Panc1 (cell line): ENCODE results near the gene ECD. TPM values are rescaled to one million over a fixed set of nuclear protein-coding genes. Genes with fewer than 3 reads are reported as not detected.

Experiments used
- ATAC-seq: fragments of 200-7000 bp; cut with Tn5 transposase; 2 replicates; pipeline ENCODE4 v1.9.1; 2020; ENCODE audit warnings: mild to moderate bottlenecking, moderate library complexity
- BruUV-seq: library from RNA; stranded (reverse); fragments of 400-500 nt; replicated peaks from 2 replicates; lab custom pipeline; 2021; lab: Mats Ljungman, UMichigan
- CTCF ChIA-PET: fragments of 300-600 bp; sonication (Branson Sonifier 250); formaldehyde crosslinking; loops from one replicate; lab custom pipeline; 2022; ENCODE audit warnings: antibody characterized with exemption; lab: Charles Lee
- POLR2A ChIA-PET: fragments of 300-600 bp; sonication (Branson Sonifier 250); formaldehyde crosslinking; loops from one replicate; lab custom pipeline; 2022; ENCODE audit warnings: antibody characterized with exemption; lab: Charles Lee
- DNase-seq: peaks from one replicate; pipeline ENCODE4 v3.0.0-alpha.2; 2010; ENCODE audit warnings: low read depth, low spot score
- H3K27ac ChIP-seq: 2 replicates; pipeline ENCODE4 v1.5.1; 2011; ENCODE audit warnings: mild to moderate bottlenecking, low read length, inconsistent platforms
- H3K27me3 ChIP-seq: fragments of 200-500 bp; sonication (Bioruptor generic); 2 replicates; pipeline ENCODE4 v1.6.0; 2014; ENCODE audit warnings: low read length, inconsistent platforms; ENCODE audit not compliant: control insufficient read depth, insufficient read depth
- H3K36me3 ChIP-seq: fragments of 200-500 bp; sonication (Bioruptor generic); 2 replicates; pipeline ENCODE4 v1.5.1; 2014; ENCODE audit warnings: inconsistent platforms, mild to moderate bottlenecking, low read length, moderate library complexity; ENCODE audit not compliant: control insufficient read depth, insufficient read depth
- H3K4me1 ChIP-seq: 2 replicates; pipeline ENCODE4 v1.5.1; 2011; ENCODE audit warnings: inconsistent platforms, mild to moderate bottlenecking, low read length, moderate library complexity; ENCODE audit not compliant: control insufficient read depth, insufficient read depth
- H3K4me3 ChIP-seq, 2 experiments: 2 replicates each; pipeline ENCODE4 v1.5.1; 2011 to 2012; ENCODE audit warnings: low read depth in 2 of 2, low read length in 2 of 2, mild to moderate bottlenecking in 2 of 2, inconsistent platforms in 1 of 2, moderate library complexity in 1 of 2
- H3K9me3 ChIP-seq: fragments of 200-500 bp; sonication (Bioruptor generic); 2 replicates; pipeline ENCODE4 v1.5.1; 2014; ENCODE audit warnings: low read depth, mild to moderate bottlenecking, inconsistent platforms, low read length, moderate library complexity; ENCODE audit not compliant: control insufficient read depth, insufficient read depth
- POLR2AphosphoS5 ChIP-seq: IDR thresholded peaks from 2 replicates; pipeline ENCODE4 v1.6.1; 2012; ENCODE audit warnings: mild to moderate bottlenecking, low read depth, low read length, moderate library complexity
- SIN3A ChIP-seq: IDR thresholded peaks from 2 replicates; pipeline ENCODE4 v1.6.1; 2012; ENCODE audit warnings: low read depth, mild to moderate bottlenecking, low read length, moderate library complexity, borderline replicate concordance; ENCODE audit not compliant: insufficient read depth
- TCF7L2 ChIP-seq: IDR thresholded peaks from 2 replicates; pipeline ENCODE4 v1.6.1; 2011; ENCODE audit warnings: mild to moderate bottlenecking, low read depth, low read length, inconsistent platforms
- in situ Hi-C: cut with HindIII; loops from 2 replicates; pipeline ENCODE4 v1.10.0; 2016; ENCODE audit warnings: low sequenced_read_pairs, low pct_unique_long_range_greater_than_20kb
- intact Hi-C: fragments of 100-400 bp; cut with micrococcal nuclease; formaldehyde crosslinking; loops from one replicate; pipeline ENCODE4 v1.10.0; 2022; ENCODE audit not compliant: unreplicated experiment
- total RNA-seq: library from RNA; stranded (reverse); gene quantifications from one replicate; pipeline ENCODE4 v1.2.1, GENCODE V29; 2021; ENCODE audit not compliant: unreplicated experiment
- TF ChIP-seq, protein P1 (sequence below): fragments of 450-650 bp; IDR thresholded peaks from 2 replicates; pipeline ENCODE4 v1.5.1; 2017; ENCODE audit warnings: mild to moderate bottlenecking
- TF ChIP-seq, protein P2 (sequence below), 2 experiments: IDR thresholded peaks; 2 replicates each; pipeline ENCODE4 v1.6.1; 2011 to 2012; ENCODE audit warnings: low read depth in 2 of 2, control low read depth in 1 of 2, low read length in 1 of 2, mild to moderate bottlenecking in 1 of 2, moderate library complexity in 1 of 2; ENCODE audit not compliant: insufficient read depth in 1 of 2

The ECD gene
- total RNA-seq, 1 experiment from 2014 or later: 53.9 TPM

DNA sequence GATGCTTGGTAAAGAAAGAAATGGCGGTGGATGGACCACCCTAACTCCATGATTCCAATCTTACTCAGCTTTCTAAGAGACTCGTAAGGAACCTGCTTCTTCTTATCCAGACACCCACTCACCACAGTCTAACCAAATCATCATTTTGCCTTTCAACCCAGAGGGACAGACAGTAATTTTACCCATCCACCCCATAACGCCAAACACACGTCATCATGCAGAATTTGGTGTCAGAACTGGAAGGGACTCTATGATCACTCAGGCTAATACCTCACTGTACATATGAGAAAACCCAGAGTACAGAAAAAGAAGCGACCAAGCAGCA is 388 bp downstream of the ECD start:
- in situ Hi-C loops: no loop called here
- Histone ChIP-seq H3K27ac (peak overlapping the region; percentile 93), H3K9me3 (no peaks in the 10 kb centered on the region), H3K4me3 (peak overlapping the region; percentile 74 to 77), H3K36me3 (peaks cover 10% of the 10 kb centered on the region), H3K4me1 (0 out of 2 replicates have a peak, but pooled peaks cover 4% of the 10 kb centered on the region), H3K27me3 (no peaks in the 10 kb centered on the region)
- ChIA-PET POLR2A (no interaction called here), CTCF (no interaction called here)
- no peak for TF ChIP-seq TCF7L2
- TF ChIP-seq, protein P1, sequence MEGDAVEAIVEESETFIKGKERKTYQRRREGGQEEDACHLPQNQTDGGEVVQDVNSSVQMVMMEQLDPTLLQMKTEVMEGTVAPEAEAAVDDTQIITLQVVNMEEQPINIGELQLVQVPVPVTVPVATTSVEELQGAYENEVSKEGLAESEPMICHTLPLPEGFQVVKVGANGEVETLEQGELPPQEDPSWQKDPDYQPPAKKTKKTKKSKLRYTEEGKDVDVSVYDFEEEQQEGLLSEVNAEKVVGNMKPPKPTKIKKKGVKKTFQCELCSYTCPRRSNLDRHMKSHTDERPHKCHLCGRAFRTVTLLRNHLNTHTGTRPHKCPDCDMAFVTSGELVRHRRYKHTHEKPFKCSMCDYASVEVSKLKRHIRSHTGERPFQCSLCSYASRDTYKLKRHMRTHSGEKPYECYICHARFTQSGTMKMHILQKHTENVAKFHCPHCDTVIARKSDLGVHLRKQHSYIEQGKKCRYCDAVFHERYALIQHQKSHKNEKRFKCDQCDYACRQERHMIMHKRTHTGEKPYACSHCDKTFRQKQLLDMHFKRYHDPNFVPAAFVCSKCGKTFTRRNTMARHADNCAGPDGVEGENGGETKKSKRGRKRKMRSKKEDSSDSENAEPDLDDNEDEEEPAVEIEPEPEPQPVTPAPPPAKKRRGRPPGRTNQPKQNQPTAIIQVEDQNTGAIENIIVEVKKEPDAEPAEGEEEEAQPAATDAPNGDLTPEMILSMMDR: no peak
- no TSS peak for BruUV-seq
- no peak for DNase-seq
- intact Hi-C loops: no loop called here
- ATAC-seq: no peak

DNA sequence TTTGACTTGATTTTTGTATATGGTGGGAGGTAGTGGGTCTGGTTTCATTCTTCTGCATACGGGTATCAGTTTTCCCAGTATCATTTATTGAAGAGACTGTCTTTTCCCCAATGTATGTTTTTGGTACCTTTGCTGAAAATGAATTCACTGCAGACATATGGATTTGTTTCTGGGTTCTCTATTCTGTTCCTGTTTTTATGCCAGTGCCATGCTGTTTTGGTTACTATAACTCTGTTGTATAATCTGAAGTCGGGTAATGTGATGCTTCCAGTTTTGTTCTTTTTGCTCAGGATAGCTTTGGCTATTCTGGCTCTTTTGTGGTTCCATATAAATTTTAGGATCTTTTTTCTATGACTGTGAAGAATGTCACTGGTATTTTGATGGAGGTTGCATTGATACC is 836 bp downstream of the ECD start:
- TF ChIP-seq, protein P2, sequence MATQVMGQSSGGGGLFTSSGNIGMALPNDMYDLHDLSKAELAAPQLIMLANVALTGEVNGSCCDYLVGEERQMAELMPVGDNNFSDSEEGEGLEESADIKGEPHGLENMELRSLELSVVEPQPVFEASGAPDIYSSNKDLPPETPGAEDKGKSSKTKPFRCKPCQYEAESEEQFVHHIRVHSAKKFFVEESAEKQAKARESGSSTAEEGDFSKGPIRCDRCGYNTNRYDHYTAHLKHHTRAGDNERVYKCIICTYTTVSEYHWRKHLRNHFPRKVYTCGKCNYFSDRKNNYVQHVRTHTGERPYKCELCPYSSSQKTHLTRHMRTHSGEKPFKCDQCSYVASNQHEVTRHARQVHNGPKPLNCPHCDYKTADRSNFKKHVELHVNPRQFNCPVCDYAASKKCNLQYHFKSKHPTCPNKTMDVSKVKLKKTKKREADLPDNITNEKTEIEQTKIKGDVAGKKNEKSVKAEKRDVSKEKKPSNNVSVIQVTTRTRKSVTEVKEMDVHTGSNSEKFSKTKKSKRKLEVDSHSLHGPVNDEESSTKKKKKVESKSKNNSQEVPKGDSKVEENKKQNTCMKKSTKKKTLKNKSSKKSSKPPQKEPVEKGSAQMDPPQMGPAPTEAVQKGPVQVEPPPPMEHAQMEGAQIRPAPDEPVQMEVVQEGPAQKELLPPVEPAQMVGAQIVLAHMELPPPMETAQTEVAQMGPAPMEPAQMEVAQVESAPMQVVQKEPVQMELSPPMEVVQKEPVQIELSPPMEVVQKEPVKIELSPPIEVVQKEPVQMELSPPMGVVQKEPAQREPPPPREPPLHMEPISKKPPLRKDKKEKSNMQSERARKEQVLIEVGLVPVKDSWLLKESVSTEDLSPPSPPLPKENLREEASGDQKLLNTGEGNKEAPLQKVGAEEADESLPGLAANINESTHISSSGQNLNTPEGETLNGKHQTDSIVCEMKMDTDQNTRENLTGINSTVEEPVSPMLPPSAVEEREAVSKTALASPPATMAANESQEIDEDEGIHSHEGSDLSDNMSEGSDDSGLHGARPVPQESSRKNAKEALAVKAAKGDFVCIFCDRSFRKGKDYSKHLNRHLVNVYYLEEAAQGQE (IDR thresholded peaks at IDR 0.05; ENCODE audit: insufficient read depth in 1 of 2, low read depth in 2 of 2, low read length in 1 of 2): no peak
- no peak for TF ChIP-seq TCF7L2
- TF ChIP-seq POLR2AphosphoS5: no peak
- TF ChIP-seq SIN3A: no peak
- TF ChIP-seq, protein P1: no peak
- POLR2A ChIA-PET: no interaction called here
- peak overlapping the region; percentile 93 for H3K27ac ChIP-seq
- intact Hi-C loops (no loop called here), in situ Hi-C loops (no loop called here)
- H3K4me1 ChIP-seq: 0 out of 2 replicates have a peak, but pooled peaks cover 4% of the 10 kb centered on the region
- no TSS peak for BruUV-seq
- no peaks in the 10 kb centered on the region for H3K27me3 ChIP-seq
- H3K9me3 ChIP-seq: no peaks in the 10 kb centered on the region
- ATAC-seq (no peak), DNase-seq (no peak)
- CTCF ChIA-PET: no interaction called here
- H3K36me3 ChIP-seq: peaks cover 14% of the 10 kb centered on the region
- H3K4me3 ChIP-seq: peak overlapping the region; percentile 74 to 77

DNA sequence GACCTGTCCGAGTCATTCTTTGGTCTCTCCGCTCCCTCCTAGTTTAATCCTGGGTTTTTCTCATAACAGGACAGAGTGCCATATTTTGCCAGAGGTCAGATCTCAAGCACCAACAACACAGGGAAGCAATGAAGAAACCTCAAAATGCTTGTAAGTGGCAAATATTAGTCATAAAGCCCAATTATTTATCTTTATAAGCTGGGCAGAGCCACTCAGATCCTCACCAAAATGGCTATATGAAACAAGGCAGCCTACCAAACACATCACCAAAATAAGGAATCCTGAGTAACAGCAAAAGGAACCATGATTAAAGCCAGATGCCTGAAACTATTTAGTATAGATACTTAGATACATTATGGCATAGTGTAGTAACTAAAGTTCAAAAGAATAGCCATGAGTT is 4.7 kb downstream of the ECD start:
- H3K27ac ChIP-seq: no peak overlapping the region
- no peaks in the 10 kb centered on the region for H3K27me3 ChIP-seq
- no TSS peak for BruUV-seq
- H3K9me3 ChIP-seq: no peaks in the 10 kb centered on the region
- H3K4me1 ChIP-seq: 0 out of 2 replicates have a peak, but pooled peaks cover 4% of the 10 kb centered on the region
- no peak overlapping the region for H3K4me3 ChIP-seq
- in situ Hi-C loops (no loop called here), intact Hi-C loops (no loop called here)
- ChIA-PET POLR2A (no interaction called here), CTCF (no interaction called here)
- ATAC-seq (no peak), DNase-seq (no peak)
- peaks cover 14% of the 10 kb centered on the region for H3K36me3 ChIP-seq
- TF ChIP-seq, protein P2 (IDR thresholded peaks at IDR 0.05; ENCODE audit: insufficient read depth in 1 of 2, low read depth in 2 of 2, low read length in 1 of 2): no peak
- TF ChIP-seq, protein P1: no peak
- no peak for TF ChIP-seq TCF7L2
- no peak for TF ChIP-seq SIN3A
- TF ChIP-seq POLR2AphosphoS5: no peak
